Cardiac septum (tissue), 1 donor: ENCODE data around the gene NEUROG1. TPM values are rescaled to one million over a fixed set of nuclear protein-coding genes. Genes with fewer than 3 reads are reported as not detected.
"Not testable (repeated sequence)": the region's sequence is repeated elsewhere in the genome, so short reads cannot be mapped to it uniquely, and the experiment has no call there.

Experiments
- DNase-seq: peaks from one replicate; pipeline ENCODE4 v3.0.0-alpha.2; 2020; ENCODE audit warnings: low spot score
- intact Hi-C: fragments of 100-400 bp; cut with DNase I; formaldehyde crosslinking; loops from one replicate; pipeline ENCODE4 v1.14.0; 2022
- total RNA-seq: library from RNA; stranded (reverse); fragmentation: NEBNext Ultra II Directional; extraction: Animal tissue kit (Norgen Biotek cat#: 25700); gene quantifications from one replicate; pipeline ENCODE4 v1.2.1, GENCODE V29; 2021
- donor health status: DM: no; HTN: no; CAD: no.

The NEUROG1 gene
- total RNA-seq, 1 donor from 2014 or later = not detected

DNA sequence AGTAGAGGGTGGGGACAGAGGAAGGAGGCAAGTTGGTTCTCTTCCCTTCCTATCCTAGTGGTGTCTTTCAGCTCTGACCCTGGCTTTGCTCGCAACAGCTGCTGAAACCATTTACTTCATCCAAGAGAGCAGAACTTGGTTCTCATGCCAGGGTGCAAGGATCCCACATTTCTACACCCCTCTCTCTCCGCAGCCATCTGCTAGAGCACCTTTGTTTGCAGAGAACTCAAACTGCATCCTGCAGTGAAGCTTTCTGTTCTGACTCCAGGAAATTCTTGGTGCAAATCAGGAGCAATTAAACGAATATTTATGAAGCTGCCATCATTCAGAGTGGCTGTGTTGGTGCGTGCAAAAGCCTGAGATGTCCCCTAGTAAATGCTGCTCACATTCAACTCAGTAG, 31.9 kb downstream of the NEUROG1 start:
- intact Hi-C loops = no loop called here
- no peak for DNase-seq

DNA sequence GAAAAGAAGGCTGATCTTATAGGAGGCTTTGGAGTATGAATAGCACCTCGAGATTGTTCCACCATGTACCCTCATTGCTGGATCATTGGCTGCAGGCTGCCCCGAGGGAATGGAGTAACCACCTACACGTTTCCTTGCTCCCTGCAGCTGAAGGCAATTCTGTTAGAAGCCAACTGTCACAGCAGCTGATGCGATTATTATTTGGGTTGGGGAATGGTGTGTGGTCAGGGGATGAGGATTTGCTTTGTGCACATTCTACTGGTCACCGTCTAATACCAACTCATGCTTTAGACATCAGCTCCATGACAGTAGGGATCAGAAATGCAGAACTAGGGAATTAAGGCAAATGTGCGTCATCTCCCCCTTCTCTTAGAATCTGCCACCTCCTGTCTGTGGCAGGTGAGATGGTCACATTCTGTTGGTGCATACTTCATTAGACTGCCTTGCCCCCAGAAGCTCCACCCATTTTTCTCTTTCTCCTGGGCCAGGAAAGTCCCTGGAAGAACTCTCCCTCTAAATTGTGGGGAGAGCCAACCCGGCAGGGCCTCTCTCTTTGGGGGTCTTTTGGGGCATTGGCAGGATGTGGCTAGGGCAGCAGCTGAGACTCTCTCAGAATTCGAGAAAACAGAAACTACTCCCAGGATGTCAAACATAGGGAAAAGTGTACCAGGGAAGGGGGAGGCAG, 32.8 kb downstream of the NEUROG1 start:
- intact Hi-C loops = no loop called here
- DNase-seq = no peak

DNA sequence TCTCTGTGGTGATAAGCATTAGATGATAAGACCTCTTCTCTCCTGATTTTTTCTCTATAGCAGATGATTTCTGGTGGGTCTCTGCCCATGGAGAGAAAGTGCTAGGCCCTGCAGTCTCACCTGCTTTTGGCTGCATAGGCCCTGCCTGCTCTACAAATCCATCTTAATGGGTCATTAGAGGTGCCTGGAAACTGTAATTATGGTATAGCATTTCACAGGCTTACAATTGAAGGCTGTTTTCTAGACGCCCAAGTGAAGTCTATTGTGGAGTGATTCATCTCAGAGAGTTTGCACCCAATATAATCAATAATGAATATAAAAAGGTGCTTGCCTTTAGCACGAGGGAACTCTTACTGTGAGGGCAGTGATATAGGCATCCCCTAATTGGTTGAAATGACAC, 33.8 kb downstream of the NEUROG1 start:
- no peak for DNase-seq
- intact Hi-C loops = no loop called here

DNA sequence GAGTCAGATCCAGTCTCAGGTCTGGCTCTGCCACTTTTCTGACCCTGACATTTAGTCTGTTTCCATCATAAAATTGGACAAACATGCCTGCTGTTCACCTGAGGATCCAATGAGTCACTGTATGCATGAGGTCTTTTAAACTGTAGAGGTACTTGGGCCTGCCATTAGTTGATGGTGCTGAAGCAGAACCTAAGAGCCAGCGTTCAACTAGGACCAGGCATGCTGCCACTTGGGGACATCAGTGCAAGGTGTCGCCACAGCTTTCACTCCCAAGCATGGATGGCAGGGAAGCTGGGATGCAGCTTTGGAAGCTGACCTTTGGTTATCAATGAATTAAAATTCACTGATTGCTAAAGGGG, 37.1 kb downstream of the NEUROG1 start:
- intact Hi-C loops = no loop called here
- peak; percentile 31 for DNase-seq

DNA sequence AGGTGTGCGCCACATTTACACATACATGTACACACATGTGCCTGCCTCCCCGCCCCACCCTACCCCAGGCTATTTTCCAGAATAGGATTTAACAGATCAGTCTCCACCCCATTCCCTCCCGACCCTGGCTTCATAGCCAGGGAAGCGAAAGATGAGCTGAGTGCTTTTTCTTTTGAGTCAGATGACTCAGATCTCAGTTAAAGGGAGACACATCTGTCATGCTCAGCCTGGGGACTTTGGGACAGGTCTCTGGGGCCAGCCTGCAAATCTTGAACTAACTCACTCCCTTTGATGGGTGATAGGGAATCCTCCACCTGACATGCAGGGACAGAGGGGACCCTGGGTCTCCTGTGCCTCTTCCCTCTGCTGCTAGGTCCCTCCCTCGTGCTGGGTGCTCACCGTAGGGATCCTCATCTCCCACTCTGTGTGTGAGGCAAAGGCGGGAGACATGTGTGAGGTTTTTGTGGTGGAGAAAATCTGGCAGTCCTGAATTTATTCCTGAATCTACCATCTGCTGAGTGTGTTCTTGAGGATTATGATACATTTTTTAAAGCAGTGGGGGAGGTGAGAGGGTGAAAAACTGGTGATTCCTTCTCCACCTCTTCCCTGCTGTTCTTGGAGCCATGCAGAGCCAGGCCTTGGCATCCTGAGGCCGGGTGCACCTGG, 37.7 kb downstream of the NEUROG1 start:
- peak; percentile 33 for DNase-seq
- intact Hi-C loops = no loop called here

DNA sequence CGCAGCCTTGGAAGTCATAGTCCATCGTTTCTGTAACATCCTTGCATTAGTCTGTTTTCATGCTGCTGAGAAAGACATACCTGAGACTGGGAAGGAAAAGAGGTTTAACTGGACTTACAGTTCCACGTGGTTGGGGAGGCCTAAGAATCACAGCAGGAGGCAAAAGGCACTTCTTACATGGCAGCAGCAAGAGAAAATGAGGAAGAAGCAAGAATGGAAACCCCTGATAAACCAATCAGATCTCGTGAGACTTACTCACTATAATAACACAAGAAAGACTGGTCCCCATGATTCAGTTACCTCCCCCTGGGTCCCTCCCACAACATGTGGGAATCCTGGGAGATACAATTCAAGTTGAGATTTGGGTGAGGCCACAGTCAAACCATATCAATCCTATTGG, 40.2 kb downstream of the NEUROG1 start:
- intact Hi-C loops = not testable (repeated sequence)

DNA sequence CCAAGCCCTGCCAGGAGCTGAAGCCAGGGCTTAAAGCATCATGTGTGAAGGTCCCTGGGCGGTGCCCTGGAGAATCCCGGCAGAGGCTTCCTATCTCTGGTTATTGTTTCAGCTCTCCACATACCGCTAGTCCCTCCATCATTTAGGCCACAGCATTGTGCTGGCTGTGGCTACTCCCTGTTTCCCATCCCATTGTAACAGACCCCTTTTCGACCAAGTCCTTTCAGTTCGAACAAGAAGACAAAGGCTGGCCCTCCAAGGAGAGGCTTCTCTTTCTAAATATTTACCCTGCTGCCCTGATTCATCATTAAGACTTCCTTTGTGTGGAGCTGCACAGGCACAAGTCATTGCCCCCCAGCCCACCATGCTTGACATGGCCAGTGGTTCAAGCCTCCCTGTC, 41.6 kb downstream of the NEUROG1 start:
- intact Hi-C loops = no loop called here
- no peak for DNase-seq

More for the DNA sequence above, 40.2 kb downstream of the NEUROG1 start:
- not testable (repeated sequence) for DNase-seq

DNA sequence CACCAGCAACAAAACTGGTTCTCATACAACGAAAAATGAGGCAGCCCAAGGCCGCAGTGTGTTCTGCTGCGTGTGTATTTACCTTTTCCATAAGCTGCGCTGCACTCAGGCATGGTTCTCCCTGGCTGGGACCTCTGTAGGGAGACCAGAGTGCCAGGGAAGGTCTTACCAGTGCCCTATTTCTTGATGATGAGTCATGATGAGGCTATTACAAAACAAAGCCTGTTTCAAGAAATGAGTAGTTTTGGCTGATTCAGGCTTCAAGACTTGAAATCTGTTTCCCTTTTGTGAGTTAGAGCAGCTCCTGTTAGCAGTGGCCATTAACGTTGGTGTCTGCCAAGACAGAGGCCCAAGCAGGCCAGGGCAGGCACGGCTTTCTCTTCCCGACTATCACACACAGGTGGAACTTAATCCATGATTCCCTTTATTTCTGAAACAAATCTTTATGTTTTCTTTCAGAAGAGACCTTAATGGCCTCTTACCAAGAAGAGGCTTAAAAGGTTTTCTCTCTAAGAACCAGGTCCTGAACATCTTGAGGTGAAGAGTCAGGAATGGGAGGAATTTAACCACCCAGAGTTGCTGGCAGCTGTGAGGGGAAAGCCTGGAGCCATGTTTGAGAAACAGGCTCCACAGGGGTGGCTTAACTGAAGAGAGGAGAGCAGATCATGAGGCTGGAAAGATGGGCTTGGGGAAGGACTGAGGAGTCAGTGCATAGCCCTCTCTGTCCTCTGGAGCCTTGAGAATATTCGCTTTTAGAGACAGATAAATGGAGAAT, 42.2 kb downstream of the NEUROG1 start:
- intact Hi-C loops = no loop called here

DNA sequence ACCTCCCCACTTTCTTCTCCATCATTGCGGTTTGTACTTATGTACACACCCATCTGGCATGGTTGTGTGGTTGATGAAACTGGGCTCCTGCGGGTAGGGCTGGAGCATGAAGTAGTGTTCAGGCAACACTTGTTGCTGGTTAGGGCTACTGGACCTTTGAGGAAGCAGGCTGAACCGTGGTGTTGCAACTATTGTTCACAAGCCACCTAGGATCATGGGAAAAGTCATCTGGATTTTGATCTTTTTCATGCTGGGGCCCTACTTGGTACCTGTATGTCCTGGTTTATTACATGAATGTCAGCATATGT, 43.5 kb downstream of the NEUROG1 start:
- DNase-seq = no peak
- intact Hi-C loops = no loop called here

More for the DNA sequence above, 42.2 kb downstream of the NEUROG1 start:
- DNase-seq = no peak

DNA sequence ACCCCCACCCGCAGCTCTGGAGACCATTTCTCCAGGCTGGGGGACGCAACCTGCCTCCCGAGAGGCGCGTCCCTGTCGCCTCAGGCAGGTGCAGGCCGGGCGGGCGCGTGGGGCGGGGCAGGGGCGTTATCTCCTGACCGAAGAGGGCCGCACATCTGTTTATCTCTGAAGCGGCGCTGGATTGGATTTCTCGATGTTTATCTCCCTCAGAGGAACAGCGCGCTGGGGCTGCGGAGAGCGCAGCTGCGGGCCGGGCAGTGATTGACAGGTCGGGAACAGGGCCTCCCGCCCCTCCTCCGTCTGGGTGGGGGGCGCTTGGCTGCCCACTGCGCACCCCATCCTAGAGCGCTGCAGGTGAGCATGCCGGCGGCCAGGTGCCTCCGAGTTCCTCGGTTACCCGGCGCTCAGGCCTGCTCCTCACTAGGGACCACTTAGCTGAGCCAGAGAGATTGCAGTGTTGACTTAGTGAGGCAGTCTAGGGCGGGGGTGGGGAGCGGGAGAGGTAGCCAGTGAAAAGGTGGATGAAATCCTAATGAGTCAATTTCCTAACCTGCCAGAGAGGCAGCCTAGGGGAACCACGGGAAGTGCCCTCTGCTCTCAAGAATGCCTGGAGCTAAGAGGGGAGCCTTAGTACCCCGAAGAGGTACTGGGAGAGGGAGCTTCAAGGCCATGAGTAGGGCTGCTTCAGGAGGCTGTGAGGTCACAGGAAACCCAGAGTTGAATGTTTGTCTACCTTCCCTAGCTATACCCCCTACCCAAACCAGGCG, 44.0 kb downstream of the NEUROG1 start:
- intact Hi-C loops = no loop called here
- DNase-seq = no peak

DNA sequence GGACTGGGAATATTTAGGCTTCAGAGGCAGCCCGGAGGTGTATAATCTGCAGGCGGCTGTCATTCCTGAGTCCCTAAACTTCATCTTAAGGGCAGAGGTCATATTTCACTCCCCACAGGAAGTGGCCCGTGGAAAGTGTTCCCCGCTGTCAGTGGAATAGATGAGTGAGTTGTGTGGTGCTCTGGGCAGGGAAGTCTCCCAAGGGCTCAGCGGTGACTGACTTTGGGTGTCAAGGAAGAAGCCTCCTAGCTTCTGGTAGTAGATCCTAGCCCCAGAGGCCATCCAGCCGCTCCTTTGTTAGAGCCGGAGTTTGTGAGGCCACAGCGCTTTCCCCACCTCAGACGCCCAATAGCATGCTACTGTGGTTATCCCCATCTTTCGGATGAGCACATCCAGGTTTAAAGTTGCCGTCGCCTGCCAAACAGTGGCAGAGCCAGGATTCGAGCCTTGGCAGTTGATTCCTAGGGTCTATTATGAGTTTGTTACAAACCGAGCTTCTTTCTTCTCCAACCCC, 44.7 kb downstream of the NEUROG1 start:
- intact Hi-C loops = no loop called here
- DNase-seq = no peak

DNA sequence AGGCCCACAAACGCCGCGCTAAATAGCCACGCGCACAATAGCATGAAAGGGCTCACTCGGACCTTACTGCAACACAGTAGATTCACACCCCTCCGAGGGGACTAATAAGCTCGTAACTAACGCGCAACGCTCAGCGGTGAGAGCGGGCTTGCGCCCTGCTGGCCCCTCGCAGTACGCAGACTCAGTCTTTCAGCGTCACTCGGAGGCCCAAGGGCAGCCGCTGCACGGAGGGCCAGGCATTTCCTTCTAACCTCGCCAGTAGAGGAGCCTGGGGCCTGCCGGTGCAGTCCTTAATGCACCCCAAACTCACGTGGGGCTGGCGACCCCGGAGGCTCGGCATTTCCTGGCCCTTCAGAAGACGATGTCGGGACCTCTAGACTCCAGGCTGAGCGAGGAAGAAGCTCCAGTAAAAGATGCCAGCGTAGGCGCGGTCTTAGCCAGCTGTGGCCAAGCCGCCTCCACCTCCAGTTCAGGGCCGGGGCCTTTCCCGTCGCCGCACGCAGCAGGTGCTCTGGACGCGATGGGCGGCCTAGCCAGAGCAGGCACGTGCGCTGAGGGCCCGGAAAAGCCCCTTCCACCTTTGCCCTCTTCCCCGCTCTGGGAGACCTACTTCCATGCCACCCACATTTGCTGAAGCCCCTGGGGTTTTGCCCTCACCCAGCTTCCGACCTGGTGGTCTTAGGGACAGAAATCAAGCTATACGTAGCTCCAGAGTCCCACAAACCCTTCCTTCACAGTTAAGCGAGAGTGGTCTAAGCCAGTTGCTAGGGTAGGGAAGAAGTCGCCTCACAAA, 45.3 kb downstream of the NEUROG1 start:
- intact Hi-C loops = no loop called here
- DNase-seq = peak; percentile 51

DNA sequence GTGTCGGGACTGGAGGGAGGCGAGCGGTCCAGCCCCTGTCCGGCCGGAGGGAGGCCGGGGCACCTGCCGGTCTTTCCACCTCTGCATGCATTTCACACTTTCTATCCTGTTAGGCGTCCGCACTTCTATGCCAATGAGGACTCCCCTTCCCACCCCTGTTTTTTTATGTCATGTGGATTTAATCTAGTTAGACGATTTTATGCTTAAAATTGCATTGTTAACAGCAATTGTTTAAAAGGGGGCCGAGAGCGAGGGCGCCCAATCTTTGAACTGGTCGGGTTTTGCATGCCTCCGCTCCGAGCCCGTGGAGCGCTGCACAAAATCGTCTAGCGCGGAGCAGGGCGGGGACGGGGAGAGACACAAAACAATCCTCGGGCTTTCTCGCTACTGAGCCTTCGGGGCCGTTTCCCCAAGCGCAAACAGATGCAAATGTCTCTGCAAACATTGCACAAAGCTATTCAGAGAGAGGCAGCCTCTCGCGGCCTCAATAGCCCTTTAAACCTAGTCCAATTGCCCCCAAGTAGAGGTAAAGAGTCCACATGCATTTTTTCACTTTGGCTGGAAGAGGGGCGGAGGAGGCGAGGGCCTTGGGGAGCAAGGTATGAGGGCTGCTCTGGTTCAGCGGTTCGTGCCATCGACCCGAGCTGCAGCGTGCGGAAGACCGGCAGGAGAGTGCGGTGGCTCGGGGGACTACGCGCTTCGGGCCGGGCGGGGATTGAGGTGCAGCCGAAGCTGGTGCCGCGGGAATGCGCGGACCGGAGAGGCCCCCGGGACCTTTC, 46.1 kb downstream of the NEUROG1 start:
- DNase-seq = peak; percentile 73
- intact Hi-C loops = no loop called here

DNA sequence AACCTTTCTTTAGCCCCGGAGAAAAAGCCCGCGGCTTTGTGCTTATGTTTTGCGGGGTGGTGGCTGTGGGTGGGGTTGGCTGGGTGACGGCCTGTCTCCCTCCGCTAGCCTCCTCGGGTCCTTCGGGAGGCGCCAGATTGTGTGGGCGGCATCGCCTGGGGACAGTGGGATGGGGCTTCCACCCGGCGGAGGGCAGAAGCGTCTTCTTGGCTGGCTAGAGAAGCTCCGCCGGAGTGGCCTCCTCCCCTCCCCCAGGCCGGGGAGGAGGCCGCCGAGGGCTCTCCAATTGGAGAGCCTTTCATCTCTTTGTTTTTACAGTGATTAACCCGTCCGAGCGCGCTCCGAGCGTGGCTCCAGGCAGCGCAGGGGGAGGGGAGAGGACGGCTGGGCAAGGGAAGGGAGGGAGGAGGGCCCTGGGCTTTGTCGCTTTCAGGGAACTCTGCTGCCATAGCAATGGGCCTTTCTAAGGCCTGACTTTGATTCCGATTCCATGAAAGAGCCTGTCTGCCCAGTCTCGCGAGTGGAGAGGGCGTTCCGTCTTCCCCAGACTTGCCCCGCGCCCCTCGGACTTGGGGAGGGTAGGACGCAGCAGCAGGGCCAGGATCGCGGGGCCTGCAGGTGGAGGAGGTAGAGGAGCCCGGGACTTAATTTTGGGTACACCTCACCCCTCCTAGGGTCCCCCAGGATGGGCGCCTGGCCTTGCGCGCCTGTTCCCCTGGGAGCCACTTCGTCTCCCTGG, 46.9 kb downstream of the NEUROG1 start:
- DNase-seq = peak; percentile 72

DNA sequence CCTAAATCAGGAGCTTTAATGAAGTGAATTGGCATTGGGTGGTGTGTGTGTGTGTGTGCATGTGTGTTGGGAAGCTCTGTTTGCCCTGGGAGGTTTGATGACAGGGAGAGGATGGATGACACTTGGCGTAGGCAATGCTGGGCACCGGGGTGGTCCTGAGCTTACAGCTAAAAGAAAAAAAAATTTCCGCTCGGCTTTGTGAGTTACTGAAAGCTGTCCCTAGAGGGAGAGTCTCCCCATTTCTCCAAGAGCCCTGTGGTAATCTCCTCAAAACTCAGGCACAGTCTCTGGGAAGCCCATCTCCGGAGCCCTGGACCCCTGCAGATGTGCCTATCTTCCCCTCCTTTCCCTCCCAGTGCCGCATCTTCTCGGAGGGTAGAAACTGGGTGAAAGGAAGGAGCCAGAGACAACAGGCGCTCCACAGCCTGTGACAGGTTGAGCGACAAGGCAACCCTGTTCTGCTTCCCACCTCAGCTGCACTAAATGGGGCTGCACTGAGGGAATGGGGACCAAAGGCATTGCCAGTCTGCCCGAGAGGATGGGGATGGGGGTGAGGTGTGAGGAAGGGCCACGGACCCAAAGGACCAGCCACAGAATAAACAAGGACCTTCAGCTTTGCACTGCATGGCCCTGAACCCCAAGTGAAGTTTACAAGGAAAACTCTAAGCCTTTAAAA, 47.8 kb downstream of the NEUROG1 start:
- peak; percentile 43 for DNase-seq
- intact Hi-C loops = no loop called here

More for the DNA sequence above, 46.9 kb downstream of the NEUROG1 start:
- intact Hi-C loops = no loop called here

DNA sequence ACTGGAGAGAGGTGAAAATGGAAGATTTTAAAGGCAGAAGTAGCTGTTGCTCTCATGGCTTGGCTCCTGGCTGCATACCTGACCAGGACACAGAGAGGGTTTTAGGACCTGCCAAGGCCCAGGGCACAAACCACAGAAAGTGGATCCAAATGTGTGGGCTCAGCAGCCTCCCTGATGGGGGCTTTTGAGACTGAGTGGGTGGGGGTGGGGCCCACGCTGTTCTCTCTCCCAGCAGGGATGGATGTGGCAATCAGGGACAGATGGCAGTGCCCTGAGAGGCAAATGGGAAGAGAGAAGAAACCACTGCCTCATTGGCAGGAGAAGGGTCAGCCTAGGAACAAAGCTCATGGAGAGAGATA, 48.7 kb downstream of the NEUROG1 start:
- intact Hi-C loops = no loop called here

More for the DNA sequence above, 48.7 kb downstream of the NEUROG1 start:
- DNase-seq = no peak
